CD4-positive, CD25-positive, alpha-beta regulatory T cell (primary cell): ENCODE measurements around the gene MARCHF6. TPM values are rescaled to one million over a fixed set of nuclear protein-coding genes. Genes with fewer than 3 reads are reported as not detected.
"Not testable (repeated sequence)": the region's sequence is repeated elsewhere in the genome, so short reads cannot be mapped to it uniquely, and the experiment has no call there.

Experiments used
- ATAC-seq, 2 donors: fragments of 150-1000 bp; cut with Tn5 transposase; one replicate each; pipeline ENCODE4 v1.10.0; 2021; ENCODE audit warnings: low read depth in 2 of 2, moderate number of reproducible peaks in 2 of 2, moderate library complexity in 1 of 2
- DNase-seq, 3 donors: peaks; one replicate each; pipeline versions ENCODE4 v3.0.0 to v3.0.0-alpha.2; 2012 to 2022; ENCODE audit warnings: mixed read lengths in 1 of 3
- H3K27ac ChIP-seq: one replicate; pipeline ENCODE4 v1.7.0; 2013; ENCODE audit warnings: mild to moderate bottlenecking, low read length; ENCODE audit not compliant: insufficient read depth, poor library complexity, severe bottlenecking
- H3K27me3 ChIP-seq: one replicate; pipeline ENCODE4 v1.7.0; 2013; ENCODE audit warnings: low read length; ENCODE audit not compliant: control insufficient read depth, insufficient read depth
- H3K36me3 ChIP-seq: one replicate; pipeline ENCODE4 v1.7.0; 2013; ENCODE audit warnings: mild to moderate bottlenecking, low read length, moderate library complexity; ENCODE audit not compliant: control insufficient read depth, insufficient read depth
- H3K4me1 ChIP-seq: 2 replicates; pipeline ENCODE4 v1.7.0; 2013; ENCODE audit warnings: mild to moderate bottlenecking, low read length; ENCODE audit not compliant: insufficient read depth, control insufficient read depth, poor library complexity, severe bottlenecking
- H3K4me3 ChIP-seq: one replicate; pipeline ENCODE4 v1.7.0; 2013; ENCODE audit warnings: low read depth, mild to moderate bottlenecking, low read length, moderate library complexity
- H3K9me3 ChIP-seq, 2 experiments: 1 replicate in 1 of 2; 2 replicates in 1 of 2; pipeline ENCODE4 v1.7.0; 2013; ENCODE audit warnings: low read length in 2 of 2, mild to moderate bottlenecking in 1 of 2, moderate library complexity in 1 of 2; ENCODE audit not compliant: control insufficient read depth in 2 of 2
- H3K27ac Mint-ChIP-seq, 3 donors: one replicate each; pipeline ENCODE4 v1.8.0; 2020 to 2022; ENCODE audit warnings: mild to moderate bottlenecking in 3 of 3, mixed read lengths in 3 of 3, moderate library complexity in 2 of 3
- H3K27me3 Mint-ChIP-seq: one replicate; pipeline ENCODE4 v1.8.0; 2022; ENCODE audit warnings: mild to moderate bottlenecking, mixed read lengths
- H3K36me3 Mint-ChIP-seq: one replicate; pipeline ENCODE4 v1.8.0; 2020; ENCODE audit warnings: mixed read lengths
- H3K4me1 Mint-ChIP-seq, 4 donors: one replicate each; pipeline ENCODE4 v1.8.0; 2020 to 2022; ENCODE audit warnings: mixed read lengths in 4 of 4, mild to moderate bottlenecking in 1 of 4
- H3K4me3 Mint-ChIP-seq, 4 donors: one replicate each; pipeline ENCODE4 v1.8.0; 2020 to 2022; ENCODE audit warnings: mild to moderate bottlenecking in 4 of 4, mixed read lengths in 4 of 4, moderate library complexity in 3 of 4
- H3K9me3 Mint-ChIP-seq, 7 donors: one replicate each; pipeline ENCODE4 v1.8.0; 2020 to 2022; ENCODE audit warnings: mixed read lengths in 7 of 7, mild to moderate bottlenecking in 3 of 7, moderate library complexity in 2 of 7
- polyA plus RNA-seq, 4 donors: library from polyadenylated mRNA; unstranded; fragments of 300-500 nt; fragmentation: Illumina TruSeq; gene quantifications; one replicate each; pipeline ENCODE4 v1.2.3, GENCODE V29; 2021
- total RNA-seq: library from RNA; stranded (reverse); gene quantifications from one replicate; pipeline ENCODE4 v1.2.3, GENCODE V29; 2022

The MARCHF6 gene
- total and polyA plus RNA-seq, 5 donors from 2014 or later, result 34.9 to 188 (median 53.8) TPM

- ATAC-seq, H3K4me3 ChIP-seq: not testable (repeated sequence)
These were observed 8.9 kb upstream of the MARCHF6 start for GRCh38 chr5:10344461-10345106.

DNA sequence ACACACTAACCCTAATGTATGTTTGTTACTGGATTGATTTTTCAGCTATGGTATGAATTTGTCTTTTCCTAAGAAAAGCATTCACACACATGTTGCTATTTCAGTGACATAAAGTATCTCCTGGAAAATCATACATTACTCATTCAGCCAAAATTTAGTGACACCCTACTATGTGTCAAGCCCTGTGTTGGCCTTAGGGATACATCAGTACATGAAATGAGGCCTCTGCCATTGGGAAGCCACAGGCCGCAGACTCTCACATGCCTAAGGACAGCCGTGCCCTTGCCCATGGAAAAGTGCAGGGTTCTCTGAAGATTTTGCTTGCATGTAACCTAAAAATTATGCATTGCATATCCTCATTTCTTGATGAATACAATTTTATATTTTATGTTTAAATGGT is 5.2 kb upstream of the MARCHF6 start:
- H3K9me3 Mint-ChIP-seq, result no peaks in the 10 kb centered on the region
- no peak overlapping the region for H3K4me3 Mint-ChIP-seq
- peaks cover 0 to 13% (median 7%) of the 10 kb centered on the region in 4 donors for H3K4me1 Mint-ChIP-seq
- Histone ChIP-seq H3K4me1 (peaks cover 9% of the 10 kb centered on the region), H3K27ac (no peak overlapping the region), H3K36me3 (no peaks in the 10 kb centered on the region), H3K9me3 (no peaks in the 10 kb centered on the region), H3K4me3 (no peak overlapping the region), H3K27me3 (no peaks in the 10 kb centered on the region)
- DNase-seq, result no peak
- no peak overlapping the region for H3K27ac Mint-ChIP-seq
- H3K36me3 Mint-ChIP-seq, result no peaks in the 10 kb centered on the region
- H3K27me3 Mint-ChIP-seq, result no peaks in the 10 kb centered on the region
- ATAC-seq, result no peak

More at GRCh38 chr5:10344461-10345106, 8.9 kb upstream of the MARCHF6 start:
- H3K4me1 ChIP-seq, H3K27me3 ChIP-seq, H3K4me3 Mint-ChIP-seq, H3K36me3 Mint-ChIP-seq, H3K9me3 ChIP-seq, H3K9me3 Mint-ChIP-seq, H3K27ac Mint-ChIP-seq, H3K4me1 Mint-ChIP-seq, DNase-seq, H3K27ac ChIP-seq, H3K36me3 ChIP-seq, H3K27me3 Mint-ChIP-seq: not testable (repeated sequence)

GRCh38 chr5:10351199-10351905 is 2.1 kb upstream of the MARCHF6 start:
- Mint-ChIP-seq H3K9me3 (no peaks in the 10 kb centered on the region), H3K36me3 (no peaks in the 10 kb centered on the region), H3K4me1 (peaks cover 18 to 25% (median 23%) of the 10 kb centered on the region in 4 donors), H3K4me3 (peak overlapping the region in 3 of 4 donors; percentile 4 to 98 (median 21)), H3K27me3 (no peaks in the 10 kb centered on the region), H3K27ac (peak overlapping the region in 1 of 3 donors; percentile 60)
- Histone ChIP-seq H3K36me3 (no peaks in the 10 kb centered on the region), H3K9me3 (no peaks in the 10 kb centered on the region), H3K4me3 (no peak overlapping the region), H3K4me1 (peaks cover 26% of the 10 kb centered on the region), H3K27ac (no peak overlapping the region), H3K27me3 (no peaks in the 10 kb centered on the region)
- no peak for DNase-seq
- no peak for ATAC-seq

DNA sequence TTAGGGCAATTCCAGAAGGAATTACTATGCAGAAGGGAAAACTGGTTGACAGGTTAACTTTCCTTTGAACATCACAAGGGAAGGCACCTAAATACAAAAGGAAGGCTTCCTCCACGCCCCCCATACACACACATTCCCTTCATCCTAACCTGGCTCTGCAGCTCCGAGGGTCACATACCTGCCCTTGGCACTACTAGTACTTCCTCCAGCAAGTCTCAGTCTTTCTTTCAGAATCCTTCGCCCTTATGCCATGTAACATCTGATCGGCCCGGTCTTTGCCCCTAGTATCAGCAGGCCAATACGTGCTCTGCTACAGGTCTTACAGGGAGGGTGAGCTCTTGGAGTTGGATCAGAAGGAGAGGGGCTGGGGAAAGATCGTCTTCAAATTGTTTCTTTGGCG is 1.6 kb upstream of the MARCHF6 start:
- Histone ChIP-seq H3K27ac (no peak overlapping the region), H3K9me3 (no peaks in the 10 kb centered on the region), H3K4me3 (no peak overlapping the region), H3K27me3 (no peaks in the 10 kb centered on the region), H3K4me1 (peaks cover 31% of the 10 kb centered on the region), H3K36me3 (no peaks in the 10 kb centered on the region)
- H3K4me3 Mint-ChIP-seq, result peak overlapping the region; percentile 0 to 98 (median 92)
- ATAC-seq (no peak), DNase-seq (no peak)
- no peaks in the 10 kb centered on the region for H3K36me3 Mint-ChIP-seq
- peaks cover 22 to 30% (median 27%) of the 10 kb centered on the region in 4 donors for H3K4me1 Mint-ChIP-seq
- no peaks in the 10 kb centered on the region for H3K9me3 Mint-ChIP-seq
- H3K27me3 Mint-ChIP-seq, result no peaks in the 10 kb centered on the region
- H3K27ac Mint-ChIP-seq, result peak overlapping the region in 2 of 3 donors; percentile 91 to 95

- H3K27ac Mint-ChIP-seq, result peak overlapping the region; percentile 85 to 95 (median 93)
- H3K4me1 ChIP-seq, result peaks cover 39% of the 10 kb centered on the region
- no peaks in the 10 kb centered on the region for H3K36me3 ChIP-seq
- H3K4me1 Mint-ChIP-seq, result peaks cover 28 to 38% (median 32%) of the 10 kb centered on the region in 4 donors
- no peaks in the 10 kb centered on the region for H3K36me3 Mint-ChIP-seq
- H3K4me3 ChIP-seq, result peak overlapping the region; percentile 89
- H3K9me3 Mint-ChIP-seq, result no peaks in the 10 kb centered on the region
- ATAC-seq (no peak), DNase-seq (no peak)
- H3K4me3 Mint-ChIP-seq, result peak overlapping the region; percentile 90 to 98 (median 94)
- no peaks in the 10 kb centered on the region for H3K27me3 ChIP-seq
- no peaks in the 10 kb centered on the region for H3K27me3 Mint-ChIP-seq
- peak overlapping the region; percentile 93 for H3K27ac ChIP-seq
- H3K9me3 ChIP-seq, result no peaks in the 10 kb centered on the region
These were observed 860 bp upstream of the MARCHF6 start for GRCh38 chr5:10352430-10353240.

GRCh38 chr5:10354048-10354872 is 765 bp downstream of the MARCHF6 start:
- H3K4me3 ChIP-seq, result peak overlapping the region; percentile 99
- H3K9me3 ChIP-seq, result no peaks in the 10 kb centered on the region
- H3K27ac ChIP-seq, result peak overlapping the region; percentile 93
- Mint-ChIP-seq H3K27ac (peak overlapping the region; percentile 95 to 99 (median 99)), H3K27me3 (no peaks in the 10 kb centered on the region), H3K9me3 (no peaks in the 10 kb centered on the region), H3K36me3 (no peaks in the 10 kb centered on the region), H3K4me3 (peak overlapping the region; percentile 98 to 100 (median 99)), H3K4me1 (peaks cover 38 to 49% (median 40%) of the 10 kb centered on the region in 4 donors)
- ATAC-seq, result no peak
- DNase-seq, result peak; percentile 23 to 55 (median 44)
- H3K4me1 ChIP-seq, result peaks cover 50% of the 10 kb centered on the region
- no peaks in the 10 kb centered on the region for H3K36me3 ChIP-seq
- H3K27me3 ChIP-seq, result no peaks in the 10 kb centered on the region
